ENCODE results near the gene COQ8B. TPM values are rescaled to one million over a fixed set of nuclear protein-coding genes. Genes with fewer than 3 reads are reported as not detected.

Gene COQ8B
- total RNA-seq, 5 donors from 2014 or later (not counting 1 experiment from before 2014, with no cell fraction given) = 30.8 to 60.1 (median 53.9) TPM

GRCh38 chr19:40688987-40689338 is 27.7 kb downstream of the COQ8B start:
- Mint-ChIP-seq H3K27ac (no peak overlapping the region), H3K4me3 (no peak overlapping the region), H3K4me1 (peaks cover 0 to 4% (median 3%) of the 10 kb centered on the region in 3 donors), H3K27me3 (no peaks in the 10 kb centered on the region), H3K36me3 (peaks cover 13% of the 10 kb centered on the region), H3K9me3 (no peaks in the 10 kb centered on the region)
- Histone ChIP-seq H3K4me1 (ENCODE audit: control insufficient read depth in 1 of 2, extremely low read depth in 1 of 2, insufficient read depth in 2 of 2, low read length in 2 of 2) (peaks cover 6 to 32% of the 10 kb centered on the region in 2 experiments), H3K27ac (ENCODE audit: low read length) (no peak overlapping the region), H3K36me3 (ENCODE audit: control insufficient read depth in 2 of 2, extremely low read depth in 1 of 2, insufficient read depth in 1 of 2, low read length in 1 of 2) (peaks cover 0 to 9% of the 10 kb centered on the region in 2 donors), H3K9me3 (no peaks in the 10 kb centered on the region), H3K27me3 (replicated peaks in 1 of 2; ENCODE audit: control insufficient read depth in 2 of 2, extremely low read depth in 1 of 2, insufficient read depth in 2 of 2, low read length in 1 of 2) (no peaks in the 10 kb centered on the region), H3K4me3 (ENCODE audit: control insufficient read depth in 1 of 2, extremely low read depth in 1 of 2, low read length in 1 of 2) (no peak overlapping the region)
- DNase-seq (no peak), ATAC-seq (replicated peaks in 1 of 4) (no peak)
- CTCF ChIA-PET = no interaction called here
- POLR2A ChIA-PET = no interaction called here
- 84% methylated on average over 4 of the region's 4 CpGs for WGBS (ENCODE audit: insufficient coverage)

GRCh38 chr19:40688309-40688708 is 28.4 kb downstream of the COQ8B start:
- ChIA-PET CTCF (interaction anchor here in 1 of 2 donors (0.6 kb wide), 2 partner anchors 71 to 483 kb away, joined by 4 to 5 read pairs; no protein-coding TSS in a partner anchor), POLR2A (no interaction called here)
- peaks cover 0 to 4% (median 3%) of the 10 kb centered on the region in 3 donors for H3K4me1 Mint-ChIP-seq
- peaks cover 13% of the 10 kb centered on the region for H3K36me3 Mint-ChIP-seq
- WGBS (ENCODE audit: insufficient coverage) = 88% methylated on average over 1 of the region's 1 CpG
- H3K4me1 ChIP-seq (ENCODE audit: control insufficient read depth in 1 of 2, extremely low read depth in 1 of 2, insufficient read depth in 2 of 2, low read length in 2 of 2) = peaks cover 6 to 32% of the 10 kb centered on the region in 2 experiments
- H3K27me3 Mint-ChIP-seq = no peaks in the 10 kb centered on the region
- no peaks in the 10 kb centered on the region for H3K27me3 ChIP-seq (replicated peaks in 1 of 2; ENCODE audit: control insufficient read depth in 2 of 2, extremely low read depth in 1 of 2, insufficient read depth in 2 of 2, low read length in 1 of 2)
- no peak for DNase-seq
- no peak overlapping the region for H3K4me3 ChIP-seq (ENCODE audit: control insufficient read depth in 1 of 2, extremely low read depth in 1 of 2, low read length in 1 of 2)
- H3K4me3 Mint-ChIP-seq = no peak overlapping the region
- no peak overlapping the region for H3K27ac ChIP-seq (ENCODE audit: low read length)
- ATAC-seq (replicated peaks in 1 of 4) = no peak
- H3K27ac Mint-ChIP-seq = no peak overlapping the region
- no peaks in the 10 kb centered on the region for H3K9me3 ChIP-seq
- peaks cover 0 to 9% of the 10 kb centered on the region in 2 donors for H3K36me3 ChIP-seq (ENCODE audit: control insufficient read depth in 2 of 2, extremely low read depth in 1 of 2, insufficient read depth in 1 of 2, low read length in 1 of 2)
- H3K9me3 Mint-ChIP-seq = no peaks in the 10 kb centered on the region

- H3K36me3 Mint-ChIP-seq = peaks cover 15% of the 10 kb centered on the region
- H3K27me3 Mint-ChIP-seq = no peaks in the 10 kb centered on the region
- DNase-seq = peak in 18 of 35 experiments; percentile 19 to 68 (median 42)
- Histone ChIP-seq H3K9me3 (no peaks in the 10 kb centered on the region), H3K36me3 (ENCODE audit: control insufficient read depth in 2 of 2, extremely low read depth in 1 of 2, insufficient read depth in 1 of 2, low read length in 1 of 2) (peaks cover 2 to 4% of the 10 kb centered on the region in 2 donors), H3K27me3 (replicated peaks in 1 of 2; ENCODE audit: control insufficient read depth in 2 of 2, extremely low read depth in 1 of 2, insufficient read depth in 2 of 2, low read length in 1 of 2) (no peaks in the 10 kb centered on the region), H3K4me3 (ENCODE audit: control insufficient read depth in 1 of 2, extremely low read depth in 1 of 2, low read length in 1 of 2) (no peak overlapping the region), H3K27ac (ENCODE audit: low read length) (no peak overlapping the region), H3K4me1 (ENCODE audit: control insufficient read depth in 1 of 2, extremely low read depth in 1 of 2, insufficient read depth in 2 of 2, low read length in 2 of 2) (peaks cover 6 to 32% of the 10 kb centered on the region in 2 experiments)
- no peaks in the 10 kb centered on the region for H3K9me3 Mint-ChIP-seq
- H3K4me1 Mint-ChIP-seq = peaks cover 0 to 4% (median 3%) of the 10 kb centered on the region in 3 donors
- ATAC-seq (replicated peaks in 1 of 4) = no peak
- POLR2A ChIA-PET = no interaction called here
- 81% methylated on average over 12 of the region's 12 CpGs for WGBS (ENCODE audit: insufficient coverage)
- CTCF ChIA-PET = no interaction called here
- no peak overlapping the region for H3K27ac Mint-ChIP-seq
- H3K4me3 Mint-ChIP-seq = no peak overlapping the region
These were observed 29.1 kb downstream of the COQ8B start for GRCh38 chr19:40687525-40688016.

- H3K4me3 Mint-ChIP-seq = no peak overlapping the region
- peaks cover 15% of the 10 kb centered on the region for H3K36me3 Mint-ChIP-seq
- Histone ChIP-seq H3K36me3 (ENCODE audit: control insufficient read depth in 2 of 2, extremely low read depth in 1 of 2, insufficient read depth in 1 of 2, low read length in 1 of 2) (peaks cover 2 to 3% of the 10 kb centered on the region in 2 donors), H3K27ac (ENCODE audit: low read length) (no peak overlapping the region), H3K27me3 (replicated peaks in 1 of 2; ENCODE audit: control insufficient read depth in 2 of 2, extremely low read depth in 1 of 2, insufficient read depth in 2 of 2, low read length in 1 of 2) (no peaks in the 10 kb centered on the region), H3K4me1 (ENCODE audit: control insufficient read depth in 1 of 2, extremely low read depth in 1 of 2, insufficient read depth in 2 of 2, low read length in 2 of 2) (peaks cover 6 to 32% of the 10 kb centered on the region in 2 experiments), H3K9me3 (no peaks in the 10 kb centered on the region), H3K4me3 (ENCODE audit: control insufficient read depth in 1 of 2, extremely low read depth in 1 of 2, low read length in 1 of 2) (no peak overlapping the region)
- H3K4me1 Mint-ChIP-seq = peaks cover 0 to 4% (median 3%) of the 10 kb centered on the region in 3 donors
- POLR2A ChIA-PET = no interaction called here
- 96% methylated on average over 6 of the region's 14 CpGs for WGBS (ENCODE audit: insufficient coverage)
- H3K27ac Mint-ChIP-seq = no peak overlapping the region
- no peak for DNase-seq
- H3K27me3 Mint-ChIP-seq = no peaks in the 10 kb centered on the region
- H3K9me3 Mint-ChIP-seq = no peaks in the 10 kb centered on the region
- CTCF ChIA-PET = interaction anchor here in 1 of 2 donors (0.6 kb wide), 1 partner anchor 68 kb away, joined by 6 read pairs; no protein-coding TSS in a partner anchor
- no peak for ATAC-seq (replicated peaks in 1 of 4)
These were observed 29.7 kb downstream of the COQ8B start for GRCh38 chr19:40686882-40687524.

- ATAC-seq (replicated peaks in 1 of 4) = no peak
- Mint-ChIP-seq H3K27ac (no peak overlapping the region), H3K36me3 (peaks cover 20% of the 10 kb centered on the region), H3K4me3 (no peak overlapping the region), H3K27me3 (no peaks in the 10 kb centered on the region), H3K4me1 (no peaks in the 10 kb centered on the region), H3K9me3 (no peaks in the 10 kb centered on the region)
- H3K27me3 ChIP-seq (replicated peaks in 1 of 2; ENCODE audit: control insufficient read depth in 2 of 2, extremely low read depth in 1 of 2, insufficient read depth in 2 of 2, low read length in 1 of 2) = no peaks in the 10 kb centered on the region
- no peak overlapping the region for H3K27ac ChIP-seq (ENCODE audit: low read length)
- H3K4me1 ChIP-seq (ENCODE audit: control insufficient read depth in 1 of 2, extremely low read depth in 1 of 2, insufficient read depth in 2 of 2, low read length in 2 of 2) = peaks cover 6 to 22% of the 10 kb centered on the region in 2 experiments
- 83% methylated on average over 6 of the region's 6 CpGs for WGBS (ENCODE audit: insufficient coverage)
- no peak for DNase-seq
- CTCF ChIA-PET = no interaction called here
- POLR2A ChIA-PET = interaction anchor here in 1 of 2 donors (0.6 kb wide), 1 partner anchor 439 kb away, joined by 5 read pairs; no protein-coding TSS in a partner anchor
- H3K4me3 ChIP-seq (ENCODE audit: control insufficient read depth in 1 of 2, extremely low read depth in 1 of 2, low read length in 1 of 2) = no peak overlapping the region
- H3K9me3 ChIP-seq = no peaks in the 10 kb centered on the region
- H3K36me3 ChIP-seq (ENCODE audit: control insufficient read depth in 2 of 2, extremely low read depth in 1 of 2, insufficient read depth in 1 of 2, low read length in 1 of 2) = peaks cover 2 to 6% of the 10 kb centered on the region in 2 donors
These were observed 31.1 kb downstream of the COQ8B start for GRCh38 chr19:40685563-40685962.

- POLR2A ChIA-PET = no interaction called here
- H3K9me3 ChIP-seq = no peaks in the 10 kb centered on the region
- no peaks in the 10 kb centered on the region for H3K9me3 Mint-ChIP-seq
- no peaks in the 10 kb centered on the region for H3K27me3 ChIP-seq (replicated peaks in 1 of 2; ENCODE audit: control insufficient read depth in 2 of 2, extremely low read depth in 1 of 2, insufficient read depth in 2 of 2, low read length in 1 of 2)
- no peak overlapping the region for H3K27ac ChIP-seq (ENCODE audit: low read length)
- ATAC-seq (replicated peaks in 1 of 4) (no peak), DNase-seq (no peak)
- H3K27me3 Mint-ChIP-seq = no peaks in the 10 kb centered on the region
- peaks cover 21% of the 10 kb centered on the region for H3K36me3 Mint-ChIP-seq
- H3K36me3 ChIP-seq (ENCODE audit: control insufficient read depth in 2 of 2, extremely low read depth in 1 of 2, insufficient read depth in 1 of 2, low read length in 1 of 2) = peaks cover 2 to 6% of the 10 kb centered on the region in 2 donors
- CTCF ChIA-PET = interaction anchor here in 1 of 2 donors (0.6 kb wide), 1 partner anchor 884 kb away, joined by 3 read pairs; no protein-coding TSS in a partner anchor
- H3K4me3 ChIP-seq (ENCODE audit: control insufficient read depth in 1 of 2, extremely low read depth in 1 of 2, low read length in 1 of 2) = no peak overlapping the region
- 95% methylated on average over 3 of the region's 3 CpGs for WGBS (ENCODE audit: insufficient coverage)
- H3K4me1 Mint-ChIP-seq = no peaks in the 10 kb centered on the region
- no peak overlapping the region for H3K27ac Mint-ChIP-seq
- peaks cover 6 to 20% of the 10 kb centered on the region in 2 experiments for H3K4me1 ChIP-seq (ENCODE audit: control insufficient read depth in 1 of 2, extremely low read depth in 1 of 2, insufficient read depth in 2 of 2, low read length in 2 of 2)
- H3K4me3 Mint-ChIP-seq = no peak overlapping the region
These were observed 31.6 kb downstream of the COQ8B start for GRCh38 chr19:40685016-40685526.

Data from T-cell (primary cell).